NCI-H524 (cell line): ENCODE measurements around the gene AP1M1.
"Not testable (repeated sequence)": the region's sequence is repeated elsewhere in the genome, so short reads cannot be mapped to it uniquely, and the experiment has no call there.

Experiments
- DNase-seq, 2 experiments: peaks; one replicate each; lab custom pipeline; 2025; lab: John Stamatoyannopoulos, UW

Gene AP1M1

DNA sequence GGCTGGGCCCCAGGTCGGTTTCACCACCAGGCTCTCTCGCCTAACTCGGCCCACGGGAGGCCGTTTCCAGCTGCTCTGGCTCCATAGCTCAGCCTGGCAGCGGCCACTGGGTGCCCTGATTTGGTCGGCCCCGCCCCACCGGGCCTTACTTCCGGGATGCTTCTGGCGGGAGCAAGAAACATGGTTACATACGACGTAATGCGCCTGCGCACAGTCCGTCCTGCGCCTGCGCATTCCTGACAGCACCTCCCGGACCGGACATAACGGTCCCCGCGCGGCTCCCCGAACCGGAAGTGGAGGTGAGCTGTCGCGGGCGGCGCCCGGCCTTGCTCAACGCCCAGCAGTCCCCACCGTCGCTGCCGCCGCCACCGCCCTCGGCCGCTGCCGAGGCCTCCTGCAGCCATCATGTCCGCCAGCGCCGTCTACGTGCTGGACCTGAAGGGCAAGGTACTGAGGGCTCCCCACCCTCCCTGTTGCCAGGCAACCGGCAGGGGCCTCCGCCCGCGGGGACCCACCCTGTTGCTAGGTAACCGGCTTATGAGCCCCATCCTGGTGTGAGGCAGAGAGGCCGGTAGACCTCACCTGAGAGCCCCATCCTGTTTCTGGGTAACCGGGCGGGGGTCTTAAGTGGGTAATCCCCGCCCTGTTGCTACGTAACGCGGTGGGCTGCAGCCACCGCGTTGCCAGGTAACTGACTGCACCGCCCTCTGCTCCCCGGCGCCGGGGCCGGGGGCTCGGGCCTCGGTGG lies at the start of gene AP1M1:
Gene AP1M1, plus strand, starts transcription at position 290 of the 748 bp plus-strand sequence. Its CDS starts 116 bp downstream, at position 406.
- DNase-seq: peak; percentile 98 to 99

- DNase-seq: no peak
These were observed 49.1 kb upstream of the AP1M1 start for GRCh38 chr19:16148443-16149229.

DNA sequence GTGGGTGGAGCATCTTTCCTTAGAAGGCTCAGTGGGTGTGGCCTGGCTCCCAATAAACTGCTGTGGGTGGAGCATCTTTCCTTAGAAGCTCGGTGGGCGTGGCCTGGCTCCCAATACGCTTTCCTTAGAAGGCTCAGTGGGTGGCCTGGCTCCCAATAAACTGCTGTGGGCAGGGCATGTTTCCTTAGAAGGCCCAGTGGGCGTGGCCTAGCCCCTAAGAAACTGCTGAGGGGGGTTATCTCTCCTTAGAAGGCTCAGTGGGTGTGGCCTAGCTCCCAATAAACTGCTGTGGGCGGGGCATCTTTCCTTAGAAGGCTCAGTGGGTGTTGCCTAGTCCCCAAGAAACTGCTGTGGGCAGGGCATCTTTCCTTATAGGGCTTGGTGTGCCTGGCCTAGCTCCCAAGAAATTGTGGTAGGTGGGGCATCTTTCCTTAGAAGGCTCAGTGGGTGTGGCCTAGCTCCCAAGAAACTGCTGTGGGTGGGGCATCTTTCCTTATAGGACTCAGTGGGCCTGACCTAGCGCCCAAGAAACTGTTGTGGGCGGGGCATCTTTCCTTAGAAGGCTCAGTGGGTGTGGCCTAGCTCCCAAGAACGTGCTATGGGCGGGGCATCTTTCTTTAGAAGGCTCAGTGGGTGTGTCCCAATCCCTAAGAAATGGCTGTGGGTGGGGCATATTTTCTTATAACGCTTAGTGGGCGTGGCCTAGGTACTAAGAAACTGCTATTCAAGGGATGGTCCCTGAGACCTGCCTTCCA lies 44.0 kb upstream of the AP1M1 start:
- no peak for DNase-seq

GRCh38 chr19:16154557-16154956 lies 43.2 kb upstream of the AP1M1 start:
- no peak for DNase-seq

DNA sequence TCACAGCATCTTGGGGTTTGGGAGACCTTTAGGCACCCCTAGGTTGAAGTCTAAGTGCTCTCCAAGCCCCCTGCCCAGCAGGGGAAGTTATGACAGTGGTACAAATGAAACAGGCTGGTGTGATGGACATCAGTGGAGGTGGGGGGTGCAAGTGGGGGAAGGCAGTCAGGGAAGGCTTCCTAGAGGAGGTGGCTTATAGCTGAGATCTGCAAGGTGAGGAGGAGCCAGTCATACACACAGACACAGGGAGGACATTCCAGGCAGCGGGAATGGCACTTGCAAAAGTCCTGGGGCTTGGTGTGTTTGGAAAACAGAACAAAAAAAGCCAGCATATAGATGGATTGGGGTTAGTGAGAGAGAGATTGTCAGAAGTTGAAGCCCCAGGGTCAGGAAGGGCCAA lies 42.6 kb upstream of the AP1M1 start:
- no peak for DNase-seq

- no peak for DNase-seq
These were observed 40.8 kb upstream of the AP1M1 start for GRCh38 chr19:16156904-16157303.

DNA sequence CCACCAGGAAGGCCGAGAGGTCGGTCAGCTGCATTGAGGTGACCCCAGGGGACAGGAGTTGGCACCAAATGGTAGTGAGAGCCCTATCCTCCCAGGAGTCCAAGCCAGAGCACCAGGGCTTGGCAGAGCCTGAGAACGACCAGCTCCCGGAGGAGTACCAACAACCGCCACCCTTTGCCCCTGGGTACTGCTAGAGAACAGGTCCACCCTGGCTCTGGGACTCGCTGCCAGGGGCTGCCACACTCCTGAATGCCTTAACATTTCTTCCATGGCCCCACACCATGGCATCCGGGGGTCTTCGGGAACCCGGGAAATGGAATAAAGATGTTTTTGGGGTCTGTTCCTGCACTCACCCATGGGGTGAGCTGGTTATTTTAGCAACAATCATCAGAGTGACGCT lies 40.1 kb upstream of the AP1M1 start:
- no peak for DNase-seq

GRCh38 chr19:16159655-16160054 lies 38.1 kb upstream of the AP1M1 start:
- no peak for DNase-seq

- no peak for DNase-seq
These were observed 37.2 kb upstream of the AP1M1 start for GRCh38 chr19:16160445-16160942.

- DNase-seq: no peak
These were observed 36.7 kb upstream of the AP1M1 start for GRCh38 chr19:16160943-16161560.

DNA sequence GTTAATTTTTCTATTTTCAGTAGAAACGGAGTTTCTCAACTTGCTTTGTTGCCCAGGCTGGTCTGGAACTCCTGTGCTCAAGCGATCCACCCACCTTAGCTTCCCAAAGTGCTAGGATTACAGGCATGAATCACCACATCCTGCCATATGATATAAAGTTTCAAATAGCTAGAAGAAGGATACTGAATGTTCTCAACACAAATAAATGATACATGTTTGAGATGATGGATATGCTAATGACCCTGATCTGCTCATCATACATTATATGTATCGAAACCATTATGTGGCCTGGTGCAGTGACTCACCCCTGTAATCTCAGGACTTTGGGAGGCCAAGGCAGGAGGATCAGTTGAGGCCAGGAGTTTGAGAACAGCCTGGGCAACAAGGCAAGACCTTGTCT lies 35.9 kb upstream of the AP1M1 start:
- DNase-seq: no peak

DNA sequence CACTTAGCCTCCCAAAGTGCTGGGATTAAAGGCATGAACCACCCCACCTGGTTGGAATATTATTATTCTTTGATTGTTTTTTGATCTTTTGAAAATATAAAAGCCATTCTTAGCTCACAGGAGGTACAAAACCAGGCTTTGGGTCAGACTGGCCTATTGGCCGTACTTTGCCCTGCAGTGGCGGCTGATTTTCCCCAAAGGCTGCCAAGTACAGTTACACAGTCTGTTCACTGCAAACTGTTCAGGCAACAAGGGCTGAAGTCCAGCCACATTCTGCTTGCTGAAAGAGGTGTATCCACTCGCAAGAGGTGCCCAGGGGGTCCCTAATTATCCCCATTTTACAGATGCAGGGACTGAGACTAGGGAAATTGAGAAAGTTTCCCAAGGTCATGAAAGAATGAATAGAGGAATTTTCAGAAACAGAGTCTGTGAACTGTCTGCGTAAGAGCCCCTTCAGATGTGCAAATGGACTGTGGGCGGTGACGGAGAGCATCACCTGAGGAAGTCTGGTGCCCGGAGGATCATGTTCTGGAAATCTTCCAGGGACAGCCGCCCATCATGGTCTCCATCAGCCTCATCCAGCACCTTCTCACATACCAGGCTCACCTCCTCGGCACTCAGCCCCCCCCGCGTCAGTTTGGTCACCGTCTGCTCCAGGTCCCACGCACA lies 33.4 kb upstream of the AP1M1 start:
- DNase-seq: no peak

- DNase-seq: no peak
These were observed 31.3 kb upstream of the AP1M1 start for GRCh38 chr19:16166417-16166816.

GRCh38 chr19:16167055-16167454 lies 30.7 kb upstream of the AP1M1 start:
- DNase-seq: no peak

DNA sequence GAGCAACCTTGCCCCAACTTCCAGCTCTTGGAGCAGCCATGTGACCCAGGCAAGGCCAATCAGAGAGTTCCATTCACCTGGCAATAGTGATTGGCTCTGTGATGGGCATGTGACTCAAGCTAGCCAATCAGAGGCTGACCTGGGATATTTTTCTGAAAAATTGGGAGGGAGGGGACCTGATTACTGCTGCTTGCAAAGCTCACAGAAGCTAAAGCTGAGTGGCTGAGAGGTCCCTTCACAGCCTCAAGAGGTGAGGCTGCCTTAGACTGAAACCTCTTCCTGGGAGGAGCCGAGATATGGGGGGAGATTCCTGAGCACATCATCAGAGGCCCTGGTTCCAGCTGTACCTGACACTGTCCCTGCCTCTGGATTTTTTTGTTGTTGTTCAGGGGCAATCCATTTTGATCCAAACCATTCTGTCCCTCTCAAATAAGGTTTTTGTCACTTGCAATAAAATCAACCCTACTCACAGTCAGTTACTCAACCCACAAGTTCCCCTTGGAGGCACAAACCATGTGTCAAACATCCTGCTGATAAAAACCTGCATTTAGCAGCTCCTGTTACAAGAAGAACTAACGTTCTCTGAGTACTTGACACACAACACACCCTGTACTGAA lies 29.1 kb upstream of the AP1M1 start:
- no peak for DNase-seq

DNA sequence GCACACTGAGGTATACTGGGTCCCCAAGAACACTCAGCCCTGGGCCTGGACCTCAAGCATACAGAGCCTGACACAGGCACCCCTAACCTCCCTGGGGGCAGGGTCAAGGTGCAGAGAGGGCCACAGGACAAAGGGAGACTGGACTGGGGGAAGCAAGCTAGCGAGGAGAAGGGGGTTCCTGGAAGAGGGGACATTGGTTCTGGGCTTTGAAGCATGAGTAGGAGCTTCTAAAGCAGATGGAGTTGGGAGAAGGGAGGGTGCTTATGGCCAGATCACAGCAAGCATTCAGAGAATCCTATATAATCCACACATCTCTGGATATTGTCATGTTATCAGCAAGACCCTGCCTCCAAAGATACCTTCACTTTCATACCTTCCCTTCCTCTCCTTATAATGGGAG lies 27.6 kb upstream of the AP1M1 start:
- DNase-seq: no peak

- no peak for DNase-seq
These were observed 21.8 kb upstream of the AP1M1 start for GRCh38 chr19:16175954-16176353.

DNA sequence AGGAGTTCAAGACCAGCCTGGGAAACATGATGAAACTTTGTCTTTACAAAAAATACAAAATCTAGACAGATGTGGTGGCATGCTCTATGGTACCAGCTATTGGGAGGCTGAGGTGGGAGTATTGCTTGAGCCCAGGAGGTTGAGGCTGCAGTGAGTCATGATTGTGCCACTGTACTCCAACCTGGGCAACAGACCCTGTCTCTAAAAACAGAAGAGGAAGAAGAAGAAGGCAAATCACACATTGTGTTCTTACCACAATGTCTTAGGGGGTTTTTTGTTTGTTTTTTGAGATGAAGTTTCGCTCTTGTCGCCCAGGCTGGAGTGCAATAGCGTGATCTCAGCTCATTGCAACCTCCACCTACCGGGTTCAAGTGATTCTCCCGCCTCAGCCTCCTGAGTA lies 18.8 kb upstream of the AP1M1 start:
- DNase-seq: not testable (repeated sequence)

- DNase-seq: peak in 1 of 2 experiments; percentile 7
These were observed 17.1 kb upstream of the AP1M1 start for GRCh38 chr19:16180611-16181010.

DNA sequence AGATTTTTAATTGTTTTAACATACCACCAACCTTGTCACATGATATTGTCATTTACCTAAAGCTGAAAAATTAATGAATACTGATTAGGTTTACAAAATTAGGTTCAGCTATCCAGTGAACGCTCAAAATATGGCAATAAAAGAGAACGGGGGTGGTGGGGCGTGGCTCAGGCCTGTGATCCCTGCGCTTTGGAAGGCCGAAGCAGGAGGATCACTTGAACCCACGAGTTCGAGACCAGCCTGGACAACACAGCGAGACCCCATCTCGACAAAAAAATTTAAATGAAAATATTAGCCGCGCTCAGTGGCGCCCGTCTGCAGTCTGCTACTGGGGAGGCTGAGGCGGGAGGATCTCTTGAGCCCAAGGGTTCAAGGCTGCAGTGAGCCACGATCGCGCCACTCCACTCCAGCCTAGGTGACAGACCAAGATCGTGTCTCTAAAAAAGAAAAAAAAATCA lies 13.0 kb upstream of the AP1M1 start:
- no peak for DNase-seq
